Adipocyte (in vitro differentiated cells): Measurements from ENCODE around the gene KCNH2.

Source experiments
- DNase-seq: peaks from one replicate; pipeline ENCODE4 v3.0.0-alpha.2; 2015; ENCODE audit warnings: low read depth
- H3K27me3 ChIP-seq: replicated peaks from 2 replicates; pipeline ENCODE4 v1.7.0; 2013; ENCODE audit warnings: mild to moderate bottlenecking, low read length, moderate library complexity; ENCODE audit not compliant: control insufficient read depth, insufficient read depth
- H3K36me3 ChIP-seq: 2 replicates; pipeline ENCODE4 v1.7.0; 2013; ENCODE audit warnings: low read length, mild to moderate bottlenecking, moderate library complexity; ENCODE audit not compliant: control insufficient read depth, insufficient read depth, severe bottlenecking
- H3K4me1 ChIP-seq: 2 replicates; pipeline ENCODE4 v1.7.0; 2013; ENCODE audit warnings: mild to moderate bottlenecking, low read length, moderate library complexity; ENCODE audit not compliant: control insufficient read depth, insufficient read depth
- H3K4me3 ChIP-seq: 2 replicates; pipeline ENCODE4 v1.7.0; 2013; ENCODE audit warnings: mild to moderate bottlenecking, low read length, moderate library complexity
- H3K9ac ChIP-seq: 2 replicates; pipeline ENCODE4 v1.7.0; 2013; ENCODE audit warnings: mild to moderate bottlenecking, low read length, moderate library complexity
- H3K9me3 ChIP-seq: 2 replicates; pipeline ENCODE4 v1.7.0; 2013; ENCODE audit warnings: mild to moderate bottlenecking, low read length, moderate library complexity; ENCODE audit not compliant: control insufficient read depth

KCNH2 gene

GRCh38 chr7:150931199-150931869 lies 46.8 kb downstream of the KCNH2 start:
- no peak overlapping the region for H3K9ac ChIP-seq
- no peaks in the 10 kb centered on the region for H3K4me1 ChIP-seq
- DNase-seq: no peak
- H3K36me3 ChIP-seq: no peaks in the 10 kb centered on the region
- no peaks in the 10 kb centered on the region for H3K9me3 ChIP-seq
- peaks cover 36% of the 10 kb centered on the region for H3K27me3 ChIP-seq
- no peak overlapping the region for H3K4me3 ChIP-seq

- no peaks in the 10 kb centered on the region for H3K36me3 ChIP-seq
- H3K4me3 ChIP-seq: no peak overlapping the region
- no peaks in the 10 kb centered on the region for H3K4me1 ChIP-seq
- no peak overlapping the region for H3K9ac ChIP-seq
- DNase-seq: no peak
- H3K27me3 ChIP-seq: peaks cover 21% of the 10 kb centered on the region
- no peaks in the 10 kb centered on the region for H3K9me3 ChIP-seq
These were observed 49.6 kb downstream of the KCNH2 start for GRCh38 chr7:150928541-150928940.

- DNase-seq: no peak
- Histone ChIP-seq H3K36me3 (no peaks in the 10 kb centered on the region), H3K9ac (no peak overlapping the region), H3K4me3 (no peak overlapping the region), H3K9me3 (no peaks in the 10 kb centered on the region), H3K27me3 (peaks cover 21% of the 10 kb centered on the region), H3K4me1 (no peaks in the 10 kb centered on the region)
These were observed 50.2 kb downstream of the KCNH2 start for GRCh38 chr7:150927956-150928344.

GRCh38 chr7:150927157-150927955 lies 50.8 kb downstream of the KCNH2 start:
- H3K4me1 ChIP-seq: no peaks in the 10 kb centered on the region
- H3K9ac ChIP-seq: no peak overlapping the region
- no peaks in the 10 kb centered on the region for H3K9me3 ChIP-seq
- no peaks in the 10 kb centered on the region for H3K36me3 ChIP-seq
- no peak for DNase-seq
- H3K4me3 ChIP-seq: no peak overlapping the region
- peaks cover 23% of the 10 kb centered on the region for H3K27me3 ChIP-seq

GRCh38 chr7:150926066-150926465 lies 52.1 kb downstream of the KCNH2 start:
- Histone ChIP-seq H3K9ac (no peak overlapping the region), H3K4me1 (no peaks in the 10 kb centered on the region), H3K9me3 (no peaks in the 10 kb centered on the region), H3K36me3 (no peaks in the 10 kb centered on the region), H3K27me3 (peaks cover 20% of the 10 kb centered on the region), H3K4me3 (no peak overlapping the region)
- no peak for DNase-seq

GRCh38 chr7:150924369-150924781 lies 53.7 kb downstream of the KCNH2 start:
- Histone ChIP-seq H3K9ac (no peak overlapping the region), H3K36me3 (no peaks in the 10 kb centered on the region), H3K4me1 (no peaks in the 10 kb centered on the region), H3K27me3 (peaks cover 34% of the 10 kb centered on the region), H3K4me3 (no peak overlapping the region), H3K9me3 (no peaks in the 10 kb centered on the region)
- DNase-seq: no peak

GRCh38 chr7:150923802-150924201 lies 54.3 kb downstream of the KCNH2 start:
- Histone ChIP-seq H3K9me3 (no peaks in the 10 kb centered on the region), H3K36me3 (no peaks in the 10 kb centered on the region), H3K4me1 (no peaks in the 10 kb centered on the region), H3K27me3 (peaks cover 37% of the 10 kb centered on the region), H3K4me3 (no peak overlapping the region), H3K9ac (no peak overlapping the region)
- no peak for DNase-seq

- Histone ChIP-seq H3K9me3 (no peaks in the 10 kb centered on the region), H3K36me3 (no peaks in the 10 kb centered on the region), H3K4me1 (no peaks in the 10 kb centered on the region), H3K9ac (no peak overlapping the region), H3K4me3 (no peak overlapping the region), H3K27me3 (peaks cover 39% of the 10 kb centered on the region)
- no peak for DNase-seq
These were observed 54.9 kb downstream of the KCNH2 start for GRCh38 chr7:150923196-150923595.

GRCh38 chr7:150919160-150919559 lies 59.0 kb downstream of the KCNH2 start:
- peaks cover 67% of the 10 kb centered on the region for H3K27me3 ChIP-seq
- H3K9me3 ChIP-seq: no peaks in the 10 kb centered on the region
- H3K4me1 ChIP-seq: no peaks in the 10 kb centered on the region
- no peak for DNase-seq
- H3K36me3 ChIP-seq: no peaks in the 10 kb centered on the region
- H3K9ac ChIP-seq: no peak overlapping the region
- H3K4me3 ChIP-seq: no peak overlapping the region

- H3K4me1 ChIP-seq: no peaks in the 10 kb centered on the region
- no peaks in the 10 kb centered on the region for H3K9me3 ChIP-seq
- H3K27me3 ChIP-seq: peaks cover 67% of the 10 kb centered on the region
- no peak overlapping the region for H3K9ac ChIP-seq
- H3K4me3 ChIP-seq: no peak overlapping the region
- no peaks in the 10 kb centered on the region for H3K36me3 ChIP-seq
- DNase-seq: no peak
These were observed 59.7 kb downstream of the KCNH2 start for GRCh38 chr7:150918378-150918777.

- DNase-seq: no peak
- H3K9me3 ChIP-seq: no peaks in the 10 kb centered on the region
- H3K4me1 ChIP-seq: no peaks in the 10 kb centered on the region
- peaks cover 67% of the 10 kb centered on the region for H3K27me3 ChIP-seq
- H3K36me3 ChIP-seq: no peaks in the 10 kb centered on the region
- no peak overlapping the region for H3K9ac ChIP-seq
- no peak overlapping the region for H3K4me3 ChIP-seq
These were observed 60.2 kb downstream of the KCNH2 start for GRCh38 chr7:150917969-150918368.
